ENCODE measurements around the gene ARL5C.

ARL5C gene
- total RNA-seq: 0 reads per million in 2 donors

- no peak for DNase-seq
Observed at GRCh38 chr17:39165841-39166349, at the start of gene ARL5C. Gene ARL5C, minus strand, starts transcription at chr17:39166161. Its CDS starts 401 bp downstream, at chr17:39165760.

GRCh38 chr17:39213852-39214251 is 47.9 kb upstream of the ARL5C start:
- no peak for DNase-seq

GRCh38 chr17:39212841-39213480 is 47.0 kb upstream of the ARL5C start:
- no peak for DNase-seq

- no peak for DNase-seq
Observed at GRCh38 chr17:39212195-39212810, 46.3 kb upstream of the ARL5C start.

GRCh38 chr17:39210093-39210434 is 44.1 kb upstream of the ARL5C start:
- no peak for DNase-seq

- DNase-seq: peak; percentile 51
Observed at GRCh38 chr17:39209317-39210092, 43.5 kb upstream of the ARL5C start.

- no peak for DNase-seq
Observed at GRCh38 chr17:39208893-39209292, 42.9 kb upstream of the ARL5C start.

GRCh38 chr17:39208136-39208535 is 42.2 kb upstream of the ARL5C start:
- DNase-seq: no peak

- DNase-seq: no peak
Observed at GRCh38 chr17:39205112-39205526, 39.2 kb upstream of the ARL5C start.

- no peak for DNase-seq
Observed at GRCh38 chr17:39204245-39204644, 38.3 kb upstream of the ARL5C start.

- no peak for DNase-seq
Observed at GRCh38 chr17:39200957-39201510, 35.1 kb upstream of the ARL5C start.

GRCh38 chr17:39200070-39200879 is 34.3 kb upstream of the ARL5C start, which contains the start of gene RPL19:
Gene RPL19, plus strand, starts transcription at chr17:39200283. Its CDS starts 62 bp downstream, at chr17:39200345.
- DNase-seq: peak; percentile 73

GRCh38 chr17:39199820-39200069 is 33.8 kb upstream of the ARL5C start:
- DNase-seq: peak; percentile 76

- no peak for DNase-seq
Observed at GRCh38 chr17:39198186-39198566, 32.2 kb upstream of the ARL5C start.

- DNase-seq: peak; percentile 76
Observed at GRCh38 chr17:39197380-39198185, 31.6 kb upstream of the ARL5C start, which contains the start of gene CACNB1. Gene CACNB1, minus strand, starts transcription at chr17:39197669. Its CDS starts 174 bp downstream, at chr17:39197495.

- no peak for DNase-seq
Observed at GRCh38 chr17:39196808-39197291, 30.9 kb upstream of the ARL5C start.

GRCh38 chr17:39196241-39196807 is 30.4 kb upstream of the ARL5C start:
- no peak for DNase-seq

GRCh38 chr17:39195568-39196160 is 29.7 kb upstream of the ARL5C start:
- no peak for DNase-seq

- DNase-seq: no peak
Observed at GRCh38 chr17:39194985-39195524, 29.1 kb upstream of the ARL5C start.
